GM23338 (cell line): Measurements from ENCODE around the gene INPP5A. TPM values are rescaled to one million over a fixed set of nuclear protein-coding genes. Genes with fewer than 3 reads are reported as not detected.

ENCODE experiments used
- ATAC-seq: fragments of 200-7000 bp; cut with Tn5 transposase; 3 replicates; pipeline ENCODE4 v1.9.1; 2020
- DNase-seq: peaks from one replicate; pipeline ENCODE4 v3.0.0-alpha.2; 2015; ENCODE audit warnings: low spot score
- H2AFZ ChIP-seq: fragments of 200-600 bp; sonication (generic); 2 replicates; pipeline ENCODE4 v1.8.0; 2016; ENCODE audit warnings: antibody characterized with exemption, mild to moderate bottlenecking, moderate library complexity
- H3F3A ChIP-seq: fragments of 200-600 bp; sonication (generic); replicated peaks from 2 replicates; pipeline ENCODE4 v1.8.0; 2017; ENCODE audit warnings: antibody characterized with exemption, mixed run types, low read depth
- H3K27ac ChIP-seq: fragments of 200-600 bp; sonication (generic); 2 replicates; pipeline ENCODE4 v1.6.1; 2016; ENCODE audit warnings: low read depth
- H3K27me3 ChIP-seq: fragments of 200-600 bp; sonication (generic); 2 replicates; pipeline ENCODE4 v1.8.0; 2016; ENCODE audit warnings: mild to moderate bottlenecking, mixed run types, moderate library complexity; ENCODE audit not compliant: insufficient read depth
- H3K36me3 ChIP-seq: fragments of 200-600 bp; sonication (generic); 2 replicates; pipeline ENCODE4 v1.8.0; 2016; ENCODE audit warnings: mild to moderate bottlenecking; ENCODE audit not compliant: insufficient read depth
- H3K4me1 ChIP-seq: fragments of 200-600 bp; sonication (generic); 2 replicates; pipeline ENCODE4 v1.8.0; 2016; ENCODE audit warnings: mild to moderate bottlenecking, moderate library complexity; ENCODE audit not compliant: insufficient read depth
- H3K4me2 ChIP-seq: fragments of 200-600 bp; sonication (generic); 2 replicates; pipeline ENCODE4 v1.7.1; 2017; ENCODE audit warnings: mixed run types
- H3K4me3 ChIP-seq: fragments of 200-600 bp; sonication (generic); 2 replicates; pipeline ENCODE4 v1.6.1; 2016; ENCODE audit warnings: mixed run types
- H3K79me2 ChIP-seq: fragments of 200-600 bp; sonication (generic); replicated peaks from 2 replicates; pipeline ENCODE4 v1.8.0; 2017; ENCODE audit warnings: mild to moderate bottlenecking; ENCODE audit not compliant: insufficient read depth
- H3K9me2 ChIP-seq: fragments of 200-600 bp; sonication (generic); 2 replicates; pipeline ENCODE4 v1.8.0; 2017; ENCODE audit not compliant: insufficient read depth
- H4K20me1 ChIP-seq: fragments of 200-600 bp; sonication (generic); replicated peaks from 2 replicates; pipeline ENCODE4 v1.8.0; 2017; ENCODE audit warnings: mild to moderate bottlenecking; ENCODE audit not compliant: insufficient read depth
- H3K27ac Mint-ChIP-seq: 2 replicates; pipeline ENCODE4 v1.8.0; 2020; ENCODE audit warnings: inconsistent platforms, mild to moderate bottlenecking, moderate library complexity, mixed read lengths
- H3K27me3 Mint-ChIP-seq: 3 replicates; pipeline ENCODE4 v1.8.0; 2022; ENCODE audit warnings: low read depth, mild to moderate bottlenecking, moderate library complexity, mixed read lengths, inconsistent platforms; ENCODE audit not compliant: insufficient read depth, poor library complexity
- H3K36me3 Mint-ChIP-seq: 3 replicates; pipeline ENCODE4 v1.8.0; 2021; ENCODE audit warnings: low read depth, mild to moderate bottlenecking, inconsistent platforms, moderate library complexity, mixed read lengths
- H3K4me1 Mint-ChIP-seq: 3 replicates; pipeline ENCODE4 v1.8.0; 2020; ENCODE audit warnings: mild to moderate bottlenecking, inconsistent platforms, mixed read lengths
- H3K4me3 Mint-ChIP-seq: 3 replicates; pipeline ENCODE4 v1.8.0; 2021; ENCODE audit warnings: moderate library complexity, mild to moderate bottlenecking, inconsistent platforms, mixed read lengths
- H3K9me3 Mint-ChIP-seq: 3 replicates; pipeline ENCODE4 v1.8.0; 2020; ENCODE audit warnings: moderate library complexity, mild to moderate bottlenecking, inconsistent platforms, mixed read lengths
- CREB1 ChIP-seq: fragments of 250-450 bp; sonication (Bioruptor Pico); IDR thresholded peaks from 2 replicates; pipeline ENCODE4 v1.5.0; 2020; ENCODE audit warnings: low read depth, mild to moderate bottlenecking, moderate library complexity
- CTCF ChIP-seq, 2 experiments: fragments of 200-600 bp in 1 of 2; sonication (generic) in 1 of 2; conservative IDR thresholded peaks; 2 replicates each; pipeline versions ENCODE4 v1.5.1 to v1.6.1; 2016 to 2017; ENCODE audit warnings: antibody characterized with exemption in 2 of 2, low read depth in 2 of 2, mild to moderate bottlenecking in 2 of 2, moderate library complexity in 1 of 2
- EZH2 ChIP-seq: fragments of 200-600 bp; sonication (generic); IDR thresholded peaks from one replicate; pipeline ENCODE4 v1.8.0; 2017; ENCODE audit warnings: antibody characterized with exemption, mild to moderate bottlenecking, low read depth; ENCODE audit not compliant: unreplicated experiment
- EZH2phosphoT487 ChIP-seq: fragments of 200-600 bp; sonication (generic); IDR thresholded peaks from one replicate; pipeline ENCODE4 v1.8.1; 2018; ENCODE audit warnings: antibody characterized with exemption; ENCODE audit not compliant: unreplicated experiment
- JUNB ChIP-seq: IDR thresholded peaks from one replicate; pipeline ENCODE4 v1.6.1; 2016; ENCODE audit warnings: antibody characterized with exemption; ENCODE audit not compliant: unreplicated experiment
- NANOG ChIP-seq: IDR thresholded peaks from 2 replicates; pipeline ENCODE4 v1.6.1; 2016; ENCODE audit warnings: antibody characterized with exemption, borderline replicate concordance
- POLR2AphosphoS5 ChIP-seq: IDR thresholded peaks from 2 replicates; pipeline ENCODE4 v1.6.1; 2016; ENCODE audit warnings: antibody characterized with exemption, low read depth
- REST ChIP-seq: IDR thresholded peaks from one replicate; pipeline ENCODE4 v1.6.1; 2018; ENCODE audit warnings: antibody characterized with exemption; ENCODE audit not compliant: unreplicated experiment
- ZNF114 ChIP-seq: fragments of 250-450 bp; sonication (Bioruptor Pico); IDR thresholded peaks from 2 replicates; pipeline ENCODE4 v1.5.0; 2020; ENCODE audit warnings: mild to moderate bottlenecking, moderate library complexity
- ZNF331 ChIP-seq: fragments of 250-450 bp; sonication (Bioruptor Pico); IDR thresholded peaks from 2 replicates; pipeline ENCODE4 v1.5.0; 2020; ENCODE audit warnings: low read depth, mild to moderate bottlenecking, moderate library complexity
- polyA plus RNA-seq: library from polyadenylated mRNA; unstranded; fragments of >200 nt; fragmentation: Nextera tagmentation; extraction: Ambion mirVana; gene quantifications from 2 replicates; pipeline ENCODE4 v1.2.1, GENCODE V29; 2016
- total RNA-seq: library from RNA; depleted of rRNA; stranded (reverse); fragments of >200 nt; shearing (Covaris generic); gene quantifications from 2 replicates; pipeline ENCODE4 v1.2.3, GENCODE V29; 2014
- TF ChIP-seq, protein P1 (sequence below): IDR thresholded peaks from 2 replicates; pipeline ENCODE4 v1.6.1; 2016; ENCODE audit warnings: antibody characterized with exemption

The INPP5A gene
- total and polyA plus RNA-seq, 2 experiments from 2014 or later = 5.9 to 40.6 TPM

DNA sequence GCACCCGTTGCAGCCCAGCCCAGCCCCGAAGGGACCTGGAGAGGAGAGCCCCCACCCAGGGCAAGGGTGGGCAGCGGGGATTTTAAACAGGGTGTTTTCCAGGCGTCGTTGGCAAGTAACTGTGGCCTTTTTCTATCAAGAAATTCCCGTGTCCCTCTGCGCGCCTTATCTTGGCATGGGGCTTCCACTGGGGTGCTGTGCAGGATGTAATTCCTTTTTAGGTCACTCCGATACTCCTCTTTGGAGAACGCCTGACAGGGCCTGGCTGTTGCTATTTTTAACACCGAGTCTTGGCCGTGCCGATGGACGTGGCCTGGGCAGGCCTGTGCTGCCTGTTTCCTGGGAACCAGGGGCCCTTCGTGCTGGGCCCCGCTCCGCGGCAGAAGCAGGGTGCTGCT lies 93.8 kb downstream of the INPP5A start (continued):
- no peak for TF ChIP-seq CTCF (conservative IDR thresholded peaks at IDR 0.05; ENCODE audit: low read depth in 2 of 2)
- TF ChIP-seq, protein P1, sequence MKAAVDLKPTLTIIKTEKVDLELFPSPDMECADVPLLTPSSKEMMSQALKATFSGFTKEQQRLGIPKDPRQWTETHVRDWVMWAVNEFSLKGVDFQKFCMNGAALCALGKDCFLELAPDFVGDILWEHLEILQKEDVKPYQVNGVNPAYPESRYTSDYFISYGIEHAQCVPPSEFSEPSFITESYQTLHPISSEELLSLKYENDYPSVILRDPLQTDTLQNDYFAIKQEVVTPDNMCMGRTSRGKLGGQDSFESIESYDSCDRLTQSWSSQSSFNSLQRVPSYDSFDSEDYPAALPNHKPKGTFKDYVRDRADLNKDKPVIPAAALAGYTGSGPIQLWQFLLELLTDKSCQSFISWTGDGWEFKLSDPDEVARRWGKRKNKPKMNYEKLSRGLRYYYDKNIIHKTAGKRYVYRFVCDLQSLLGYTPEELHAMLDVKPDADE = no peak

GRCh38 chr10:132632091-132632561 lies 94.5 kb downstream of the INPP5A start:
- H2AFZ ChIP-seq = no peak overlapping the region
- no peak overlapping the region for H3K4me2 ChIP-seq
- H3K27me3 Mint-ChIP-seq = peaks cover 4% of the 10 kb centered on the region
- no peak overlapping the region for H3K4me3 Mint-ChIP-seq
- ATAC-seq (no peak), DNase-seq (no peak)
- H3K27me3 ChIP-seq = no peaks in the 10 kb centered on the region
- peaks cover 17% of the 10 kb centered on the region for H3K4me1 Mint-ChIP-seq
- no peak overlapping the region for H3K27ac Mint-ChIP-seq
- no peaks in the 10 kb centered on the region for H3K36me3 ChIP-seq
- H3K79me2 ChIP-seq = 0 out of 2 replicates have a peak, but pooled peaks cover 6% of the 10 kb centered on the region
- H3K36me3 Mint-ChIP-seq = no peaks in the 10 kb centered on the region
- no peaks in the 10 kb centered on the region for H3K4me1 ChIP-seq
- no peaks in the 10 kb centered on the region for H3K9me2 ChIP-seq
- no peaks in the 10 kb centered on the region; the same call in 2 of the 3 replicates for H3K9me3 Mint-ChIP-seq
- no peaks in the 10 kb centered on the region for H3F3A ChIP-seq
- no peak overlapping the region for H3K4me3 ChIP-seq
- H4K20me1 ChIP-seq = 0 out of 2 replicates have a peak, but pooled peaks cover 4% of the 10 kb centered on the region
- no peak overlapping the region for H3K27ac ChIP-seq
- no peak for TF ChIP-seq EZH2
- TF ChIP-seq JUNB = no peak
- TF ChIP-seq CTCF (conservative IDR thresholded peaks at IDR 0.05; ENCODE audit: low read depth in 2 of 2) = no peak
- TF ChIP-seq POLR2AphosphoS5 = no peak
- no peak for TF ChIP-seq NANOG
- no peak for TF ChIP-seq ZNF114 (CRISPR knock-in tag)
- TF ChIP-seq ZNF331 (CRISPR knock-in tag) = no peak
- TF ChIP-seq, protein P1 = no peak
- TF ChIP-seq CREB1 (CRISPR knock-in tag) = no peak
- TF ChIP-seq REST = no peak
- TF ChIP-seq EZH2phosphoT487 = no peak
